Measurements from ENCODE around the gene HLA-DMB.
A peak's percentile ranks its signal among the peaks of the same experiment; 100 is the strongest.

HLA-DMB gene

GRCh38 chr6:32969685-32970412, 29.0 kb upstream of the HLA-DMB start:
- Histone ChIP-seq H3K9me3 (ENCODE audit: control insufficient read depth, insufficient read depth, low read length) (no peaks in the 10 kb centered on the region), H3K9ac (ENCODE audit: low read depth, low read length) (peak overlapping the region; percentile 100), H3K36me3 (ENCODE audit: control insufficient read depth, insufficient read depth, low read length) (peaks cover 30% of the 10 kb centered on the region), H3K4me3 (ENCODE audit: low read depth, low read length) (peak overlapping the region; percentile 100), H3K27me3 (ENCODE audit: control insufficient read depth, insufficient read depth, low read length) (no peaks in the 10 kb centered on the region), H3K4me1 (ENCODE audit: control insufficient read depth, insufficient read depth, low read length) (peaks cover 6% of the 10 kb centered on the region)

GRCh38 chr6:32968867-32969684, 28.2 kb upstream of the HLA-DMB start:
- H3K27me3 ChIP-seq (ENCODE audit: control insufficient read depth, insufficient read depth, low read length), result no peaks in the 10 kb centered on the region
- peaks cover 23% of the 10 kb centered on the region for H3K36me3 ChIP-seq (ENCODE audit: control insufficient read depth, insufficient read depth, low read length)
- H3K9ac ChIP-seq (ENCODE audit: low read depth, low read length), result peak overlapping the region; percentile 100
- peaks cover 6% of the 10 kb centered on the region for H3K4me1 ChIP-seq (ENCODE audit: control insufficient read depth, insufficient read depth, low read length)
- peak overlapping the region; percentile 100 for H3K4me3 ChIP-seq (ENCODE audit: low read depth, low read length)
- H3K9me3 ChIP-seq (ENCODE audit: control insufficient read depth, insufficient read depth, low read length), result no peaks in the 10 kb centered on the region

- peak within 1 kb of the TSS; percentile 100 for H3K9ac ChIP-seq (ENCODE audit: low read depth, low read length)
- H3K27me3 ChIP-seq (ENCODE audit: control insufficient read depth, insufficient read depth, low read length), result no peaks in the 10 kb centered on the region
- H3K4me3 ChIP-seq (ENCODE audit: low read depth, low read length), result peak within 1 kb of the TSS; percentile 100
- no peaks in the 10 kb centered on the region for H3K9me3 ChIP-seq (ENCODE audit: control insufficient read depth, insufficient read depth, low read length)
- H3K36me3 ChIP-seq (ENCODE audit: control insufficient read depth, insufficient read depth, low read length), result peaks cover 18% of the 10 kb centered on the region
- H3K4me1 ChIP-seq (ENCODE audit: control insufficient read depth, insufficient read depth, low read length), result peaks cover 6% of the 10 kb centered on the region
These were observed 27.5 kb upstream of the HLA-DMB start, which contains the start of gene BRD2 for GRCh38 chr6:32968093-32968866. Gene BRD2 (plus strand): TSS chr6:32968594. CDS start chr6:32972899, 4,305 bp downstream.

GRCh38 chr6:32967151-32968091, 26.6 kb upstream of the HLA-DMB start:
- Histone ChIP-seq H3K9me3 (ENCODE audit: control insufficient read depth, insufficient read depth, low read length) (no peaks in the 10 kb centered on the region), H3K4me3 (ENCODE audit: low read depth, low read length) (peak overlapping the region; percentile 100), H3K36me3 (ENCODE audit: control insufficient read depth, insufficient read depth, low read length) (peaks cover 10% of the 10 kb centered on the region), H3K4me1 (ENCODE audit: control insufficient read depth, insufficient read depth, low read length) (peaks cover 6% of the 10 kb centered on the region), H3K9ac (ENCODE audit: low read depth, low read length) (peak overlapping the region; percentile 97), H3K27me3 (ENCODE audit: control insufficient read depth, insufficient read depth, low read length) (no peaks in the 10 kb centered on the region)

- Histone ChIP-seq H3K4me1 (ENCODE audit: control insufficient read depth, insufficient read depth, low read length) (peaks cover 6% of the 10 kb centered on the region), H3K27me3 (ENCODE audit: control insufficient read depth, insufficient read depth, low read length) (no peaks in the 10 kb centered on the region), H3K4me3 (ENCODE audit: low read depth, low read length) (no peak overlapping the region), H3K36me3 (ENCODE audit: control insufficient read depth, insufficient read depth, low read length) (peaks cover 4% of the 10 kb centered on the region), H3K9ac (ENCODE audit: low read depth, low read length) (no peak overlapping the region), H3K9me3 (ENCODE audit: control insufficient read depth, insufficient read depth, low read length) (no peaks in the 10 kb centered on the region)
These were observed 23.9 kb upstream of the HLA-DMB start for GRCh38 chr6:32964776-32965175.

- Histone ChIP-seq H3K9ac (ENCODE audit: low read depth, low read length) (no peak overlapping the region), H3K4me3 (ENCODE audit: low read depth, low read length) (no peak overlapping the region), H3K4me1 (ENCODE audit: control insufficient read depth, insufficient read depth, low read length) (peaks cover 6% of the 10 kb centered on the region), H3K27me3 (ENCODE audit: control insufficient read depth, insufficient read depth, low read length) (no peaks in the 10 kb centered on the region), H3K36me3 (ENCODE audit: control insufficient read depth, insufficient read depth, low read length) (no peaks in the 10 kb centered on the region), H3K9me3 (ENCODE audit: control insufficient read depth, insufficient read depth, low read length) (no peaks in the 10 kb centered on the region)
These were observed 23.0 kb upstream of the HLA-DMB start for GRCh38 chr6:32963866-32964265.

- peaks cover 6% of the 10 kb centered on the region for H3K4me1 ChIP-seq (ENCODE audit: control insufficient read depth, insufficient read depth, low read length)
- H3K9ac ChIP-seq (ENCODE audit: low read depth, low read length), result no peak overlapping the region
- H3K4me3 ChIP-seq (ENCODE audit: low read depth, low read length), result no peak overlapping the region
- no peaks in the 10 kb centered on the region for H3K27me3 ChIP-seq (ENCODE audit: control insufficient read depth, insufficient read depth, low read length)
- no peaks in the 10 kb centered on the region for H3K36me3 ChIP-seq (ENCODE audit: control insufficient read depth, insufficient read depth, low read length)
- no peaks in the 10 kb centered on the region for H3K9me3 ChIP-seq (ENCODE audit: control insufficient read depth, insufficient read depth, low read length)
These were observed 21.5 kb upstream of the HLA-DMB start for GRCh38 chr6:32962213-32962826.

- Histone ChIP-seq H3K9ac (ENCODE audit: low read depth, low read length) (no peak overlapping the region), H3K4me1 (ENCODE audit: control insufficient read depth, insufficient read depth, low read length) (no peaks in the 10 kb centered on the region), H3K4me3 (ENCODE audit: low read depth, low read length) (no peak overlapping the region), H3K9me3 (ENCODE audit: control insufficient read depth, insufficient read depth, low read length) (no peaks in the 10 kb centered on the region), H3K27me3 (ENCODE audit: control insufficient read depth, insufficient read depth, low read length) (no peaks in the 10 kb centered on the region), H3K36me3 (ENCODE audit: control insufficient read depth, insufficient read depth, low read length) (no peaks in the 10 kb centered on the region)
These were observed 19.7 kb upstream of the HLA-DMB start for GRCh38 chr6:32960563-32960962.

- Histone ChIP-seq H3K4me1 (ENCODE audit: control insufficient read depth, insufficient read depth, low read length) (peaks cover 5% of the 10 kb centered on the region), H3K9me3 (ENCODE audit: control insufficient read depth, insufficient read depth, low read length) (no peaks in the 10 kb centered on the region), H3K4me3 (ENCODE audit: low read depth, low read length) (no peak overlapping the region), H3K9ac (ENCODE audit: low read depth, low read length) (no peak overlapping the region), H3K36me3 (ENCODE audit: control insufficient read depth, insufficient read depth, low read length) (no peaks in the 10 kb centered on the region), H3K27me3 (ENCODE audit: control insufficient read depth, insufficient read depth, low read length) (no peaks in the 10 kb centered on the region)
These were observed 15.3 kb upstream of the HLA-DMB start for GRCh38 chr6:32956176-32956575.

- no peaks in the 10 kb centered on the region for H3K9me3 ChIP-seq (ENCODE audit: control insufficient read depth, insufficient read depth, low read length)
- H3K4me1 ChIP-seq (ENCODE audit: control insufficient read depth, insufficient read depth, low read length), result peaks cover 5% of the 10 kb centered on the region
- no peaks in the 10 kb centered on the region for H3K36me3 ChIP-seq (ENCODE audit: control insufficient read depth, insufficient read depth, low read length)
- no peak overlapping the region for H3K9ac ChIP-seq (ENCODE audit: low read depth, low read length)
- H3K27me3 ChIP-seq (ENCODE audit: control insufficient read depth, insufficient read depth, low read length), result no peaks in the 10 kb centered on the region
- no peak overlapping the region for H3K4me3 ChIP-seq (ENCODE audit: low read depth, low read length)
These were observed 14.4 kb upstream of the HLA-DMB start for GRCh38 chr6:32954986-32955802.
